ENCODE data around the gene HOXC13. TPM values are rescaled to one million over a fixed set of nuclear protein-coding genes. Genes with fewer than 3 reads are reported as not detected.

Gene HOXC13
- total and polyA plus RNA-seq, 2 experiments from 2014 or later: 0.20 to 0.69 TPM

GRCh38 chr12:53988541-53989226 is 50.1 kb downstream of the HOXC13 start:
- no peaks in the 10 kb centered on the region for H3K9me2 ChIP-seq (replicated peaks; ENCODE audit: insufficient read depth)
- H3K4me3 ChIP-seq: no peak overlapping the region
- no peaks in the 10 kb centered on the region for H4K20me1 ChIP-seq (ENCODE audit: insufficient read depth, poor library complexity, severe bottlenecking)
- H3K27ac ChIP-seq: no peak overlapping the region
- peaks cover 14% of the 10 kb centered on the region for H3K4me1 ChIP-seq (ENCODE audit: insufficient read depth)
- no peaks in the 10 kb centered on the region for H3K9me3 ChIP-seq (ENCODE audit: low read depth)
- H3K36me3 ChIP-seq (replicated peaks; ENCODE audit: insufficient read depth, low read depth): no peaks in the 10 kb centered on the region
- WGBS (ENCODE audit: low lambda C conversion rate, missing lambda C conversion rate): 11% methylated on average over 5 of the region's 5 CpGs
- peak overlapping the region; percentile 61 for H3K4me2 ChIP-seq
- no peak for TF ChIP-seq EZH2 (IDR thresholded peaks at IDR 0.05; ENCODE audit: borderline replicate concordance)
- TF ChIP-seq EZH2phosphoT487 (IDR thresholded peaks at IDR 0.05; ENCODE audit: low read depth, severe bottlenecking, unreplicated experiment): no peak
- no peak for TF ChIP-seq CTCF (IDR thresholded peaks at IDR 0.05; ENCODE audit: poor library complexity)
- no peaks in the 10 kb centered on the region for H3K79me2 ChIP-seq
- DNase-seq (ENCODE audit: low spot score): no peak
- peaks cover 94% of the 10 kb centered on the region for H3K27me3 ChIP-seq
- no peak overlapping the region for H2AFZ ChIP-seq

- Histone ChIP-seq H3K27me3 (peaks cover 94% of the 10 kb centered on the region), H4K20me1 (ENCODE audit: insufficient read depth, poor library complexity, severe bottlenecking) (no peaks in the 10 kb centered on the region), H3K4me3 (no peak overlapping the region), H3K79me2 (no peaks in the 10 kb centered on the region), H3K36me3 (replicated peaks; ENCODE audit: insufficient read depth, low read depth) (no peaks in the 10 kb centered on the region), H3K4me1 (ENCODE audit: insufficient read depth) (peaks cover 19% of the 10 kb centered on the region), H3K27ac (no peak overlapping the region), H3K9me2 (replicated peaks; ENCODE audit: insufficient read depth) (no peaks in the 10 kb centered on the region), H3K4me2 (peak overlapping the region; percentile 61), H3K9me3 (ENCODE audit: low read depth) (no peaks in the 10 kb centered on the region), H2AFZ (no peak overlapping the region)
- 17% methylated on average over 28 of the region's 28 CpGs for WGBS (ENCODE audit: low lambda C conversion rate, missing lambda C conversion rate)
- TF ChIP-seq CTCF (IDR thresholded peaks at IDR 0.05; ENCODE audit: poor library complexity): peak; percentile 52
- no peak for TF ChIP-seq EZH2phosphoT487 (IDR thresholded peaks at IDR 0.05; ENCODE audit: low read depth, severe bottlenecking, unreplicated experiment)
- peak; percentile 74 for DNase-seq (ENCODE audit: low spot score)
These were observed 50.8 kb downstream of the HOXC13 start for GRCh38 chr12:53989227-53990113.

- Histone ChIP-seq H2AFZ (no peak overlapping the region), H3K27ac (no peak overlapping the region), H3K9me2 (replicated peaks; ENCODE audit: insufficient read depth) (no peaks in the 10 kb centered on the region), H3K27me3 (peaks cover 98% of the 10 kb centered on the region), H4K20me1 (ENCODE audit: insufficient read depth, poor library complexity, severe bottlenecking) (no peaks in the 10 kb centered on the region), H3K79me2 (no peaks in the 10 kb centered on the region), H3K4me2 (peak overlapping the region; percentile 53), H3K36me3 (replicated peaks; ENCODE audit: insufficient read depth, low read depth) (no peaks in the 10 kb centered on the region), H3K4me1 (ENCODE audit: insufficient read depth) (peaks cover 24% of the 10 kb centered on the region), H3K9me3 (ENCODE audit: low read depth) (no peaks in the 10 kb centered on the region), H3K4me3 (no peak overlapping the region)
- TF ChIP-seq EZH2phosphoT487 (IDR thresholded peaks at IDR 0.05; ENCODE audit: low read depth, severe bottlenecking, unreplicated experiment): peak; percentile 45
- TF ChIP-seq EZH2 (IDR thresholded peaks at IDR 0.05; ENCODE audit: borderline replicate concordance): peak; percentile 68
- no peak for TF ChIP-seq CTCF (IDR thresholded peaks at IDR 0.05; ENCODE audit: poor library complexity)
- 12% methylated on average over 27 of the region's 27 CpGs for WGBS (ENCODE audit: low lambda C conversion rate, missing lambda C conversion rate)
- DNase-seq (ENCODE audit: low spot score): no peak
These were observed 51.9 kb downstream of the HOXC13 start for GRCh38 chr12:53990311-53991076.
